ENCODE data around the gene RHBDL2.

- TF ChIP-seq JUNB (IDR thresholded peaks at IDR 0.05; ENCODE audit: unreplicated experiment) (no peak), CTCF (conservative IDR thresholded peaks at IDR 0.05; ENCODE audit: low read depth in 2 of 2) (no peak), REST (IDR thresholded peaks at IDR 0.05; ENCODE audit: unreplicated experiment) (no peak), EZH2phosphoT487 (IDR thresholded peaks at IDR 0.05; ENCODE audit: unreplicated experiment) (no peak), POLR2AphosphoS5 (IDR thresholded peaks at IDR 0.05; ENCODE audit: low read depth) (no peak), EZH2 (IDR thresholded peaks at IDR 0.05; ENCODE audit: low read depth, unreplicated experiment) (no peak), CREB1 (CRISPR knock-in tag; IDR thresholded peaks at IDR 0.05; ENCODE audit: low read depth) (no peak), NANOG (IDR thresholded peaks at IDR 0.05; ENCODE audit: borderline replicate concordance) (no peak), ZNF114 (CRISPR knock-in tag; IDR thresholded peaks at IDR 0.05) (no peak), ETS1 (IDR thresholded peaks at IDR 0.05) (no peak), STAT1 (IDR thresholded peaks at IDR 0.05; ENCODE audit: unreplicated experiment) (no peak), ZNF462 (CRISPR knock-in tag; IDR thresholded peaks at IDR 0.05) (no peak), ZNF331 (CRISPR knock-in tag; IDR thresholded peaks at IDR 0.05; ENCODE audit: low read depth) (no peak)
Measured at GRCh38 chr1:38898653-38899230, 42.9 kb downstream of the RHBDL2 start.
